A673 (cell line): Measurements from ENCODE around the gene SPRED2. TPM values are rescaled to one million over a fixed set of nuclear protein-coding genes. Genes with fewer than 3 reads are reported as not detected.
A peak's percentile ranks its signal among the peaks of the same experiment; 100 is the strongest.

ENCODE experiments used
- BruUV-seq: library from RNA; stranded (reverse); fragments of 400-500 nt; replicated peaks from 2 replicates; lab custom pipeline; 2021; lab: Mats Ljungman, UMichigan
- CTCF ChIA-PET: fragments of 300-600 bp; sonication (Branson Sonifier 250); formaldehyde crosslinking; loops from one replicate; lab custom pipeline; 2022; ENCODE audit warnings: antibody characterized with exemption; lab: Charles Lee
- POLR2A ChIA-PET: fragments of 300-600 bp; sonication (Branson Sonifier 250); formaldehyde crosslinking; loops from one replicate; lab custom pipeline; 2022; ENCODE audit warnings: antibody characterized with exemption; ENCODE audit not compliant: low non-redundant PET; lab: Charles Lee
- DNase-seq: peaks from one replicate; pipeline ENCODE4 v3.0.0-alpha.2; 2015; ENCODE audit warnings: low spot score
- H3K27ac ChIP-seq: fragments of 200-600 bp; sonication (generic); 2 replicates; pipeline ENCODE4 v1.5.1; 2016; ENCODE audit warnings: mixed run types, low read depth, mild to moderate bottlenecking, mixed read lengths, antibody characterized with exemption, low read length; ENCODE audit not compliant: poor library complexity, severe bottlenecking
- H3K27me3 ChIP-seq: fragments of 200-600 bp; sonication (generic); replicated peaks from 2 replicates; pipeline ENCODE4 v1.6.1; 2017; ENCODE audit warnings: mixed run types, low read depth, mild to moderate bottlenecking, mixed read lengths, antibody characterized with exemption, low read length; ENCODE audit not compliant: insufficient read depth, poor library complexity
- H3K36me3 ChIP-seq: fragments of 200-600 bp; sonication (generic); 2 replicates; pipeline ENCODE4 v1.6.1; 2016; ENCODE audit warnings: mixed run types, mild to moderate bottlenecking, mixed read lengths, antibody characterized with exemption, low read length; ENCODE audit not compliant: insufficient read depth, poor library complexity, severe bottlenecking
- H3K4me1 ChIP-seq: fragments of 200-600 bp; sonication (generic); 2 replicates; pipeline ENCODE4 v1.6.1; 2017; ENCODE audit warnings: mixed run types, mild to moderate bottlenecking, mixed read lengths, antibody characterized with exemption, low read length; ENCODE audit not compliant: insufficient read depth, poor library complexity, severe bottlenecking
- H3K4me3 ChIP-seq: fragments of 200-600 bp; sonication (generic); 2 replicates; pipeline ENCODE4 v1.5.1; 2016; ENCODE audit warnings: low read depth, mixed run types, mild to moderate bottlenecking, mixed read lengths, low read length; ENCODE audit not compliant: poor library complexity, severe bottlenecking
- H3K9me3 ChIP-seq: fragments of 200-600 bp; sonication (generic); 2 replicates; pipeline ENCODE4 v1.6.1; 2016; ENCODE audit warnings: mixed run types, low read depth, mild to moderate bottlenecking, mixed read lengths, antibody characterized with exemption, low read length; ENCODE audit not compliant: poor library complexity, severe bottlenecking
- EZH2 ChIP-seq: fragments of 200-600 bp; sonication (generic); IDR thresholded peaks from 2 replicates; pipeline ENCODE4 v1.6.1; 2017; ENCODE audit warnings: borderline replicate concordance, low read depth, mild to moderate bottlenecking, mixed read lengths, antibody characterized with exemption, low read length; ENCODE audit not compliant: poor library complexity, severe bottlenecking
- intact Hi-C: fragments of 100-400 bp; cut with micrococcal nuclease; formaldehyde crosslinking; loops from one replicate; pipeline ENCODE4 v1.10.0; 2022; ENCODE audit not compliant: unreplicated experiment
- total RNA-seq: library from RNA; stranded (reverse); gene quantifications from 2 replicates; pipeline ENCODE4 v1.2.3, GENCODE V29; 2021
- TF ChIP-seq, protein P1 (sequence below): fragments of 300-800, 200-600 bp; sonication (generic); conservative IDR thresholded peaks from 2 replicates; pipeline ENCODE4 v1.5.1; 2017; ENCODE audit warnings: low read depth, mild to moderate bottlenecking, antibody characterized with exemption, low read length, moderate library complexity, mixed read lengths

Gene SPRED2
- total RNA-seq, 1 experiment from 2014 or later, result 79.4 TPM

DNA sequence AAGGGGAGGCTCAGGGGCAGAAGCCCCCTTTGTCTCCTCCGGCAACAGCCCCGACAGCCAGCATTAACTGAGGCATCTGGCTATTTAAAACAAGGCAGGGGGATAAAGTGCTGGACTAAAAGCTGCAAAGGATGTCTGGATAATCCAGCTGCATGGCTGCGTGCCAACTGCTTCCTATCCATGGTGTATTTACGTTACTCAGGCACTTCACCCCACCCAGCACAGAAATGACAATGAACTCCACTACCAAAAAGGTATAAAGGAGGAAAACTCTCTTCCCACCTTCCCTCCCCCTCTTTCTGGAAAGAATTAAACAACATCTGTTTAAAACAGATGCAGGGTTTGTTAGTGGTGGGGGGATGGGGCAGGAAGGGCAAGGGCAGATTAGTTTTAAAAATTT is 82.5 kb downstream of the SPRED2 start:
- no peaks in the 10 kb centered on the region for H3K27me3 ChIP-seq
- H3K4me3 ChIP-seq, result peak overlapping the region; percentile 3
- peaks cover under 1% of the 10 kb centered on the region for H3K36me3 ChIP-seq
- H3K9me3 ChIP-seq, result no peaks in the 10 kb centered on the region
- H3K4me1 ChIP-seq, result peaks cover 47% of the 10 kb centered on the region
- peak overlapping the region; percentile 59 for H3K27ac ChIP-seq
- ChIA-PET CTCF (interaction anchor here (0.5 kb wide), 1 partner anchor 59 kb away, joined by 4 read pairs; no protein-coding TSS in a partner anchor), POLR2A (interaction anchor here (0.5 to 0.8 kb wide), 2 partner anchors 26 to 140 kb away, joined by 3 to 4 read pairs; no protein-coding TSS in a partner anchor)
- intact Hi-C loops, result loop anchor here (2.0 to 5.0 kb wide), 2 partner anchors 17 to 82 kb away; partner anchors contain the start of gene SPRED2
- peak; percentile 91 for DNase-seq
- TF ChIP-seq EZH2, result no peak
- TF ChIP-seq, protein P1, sequence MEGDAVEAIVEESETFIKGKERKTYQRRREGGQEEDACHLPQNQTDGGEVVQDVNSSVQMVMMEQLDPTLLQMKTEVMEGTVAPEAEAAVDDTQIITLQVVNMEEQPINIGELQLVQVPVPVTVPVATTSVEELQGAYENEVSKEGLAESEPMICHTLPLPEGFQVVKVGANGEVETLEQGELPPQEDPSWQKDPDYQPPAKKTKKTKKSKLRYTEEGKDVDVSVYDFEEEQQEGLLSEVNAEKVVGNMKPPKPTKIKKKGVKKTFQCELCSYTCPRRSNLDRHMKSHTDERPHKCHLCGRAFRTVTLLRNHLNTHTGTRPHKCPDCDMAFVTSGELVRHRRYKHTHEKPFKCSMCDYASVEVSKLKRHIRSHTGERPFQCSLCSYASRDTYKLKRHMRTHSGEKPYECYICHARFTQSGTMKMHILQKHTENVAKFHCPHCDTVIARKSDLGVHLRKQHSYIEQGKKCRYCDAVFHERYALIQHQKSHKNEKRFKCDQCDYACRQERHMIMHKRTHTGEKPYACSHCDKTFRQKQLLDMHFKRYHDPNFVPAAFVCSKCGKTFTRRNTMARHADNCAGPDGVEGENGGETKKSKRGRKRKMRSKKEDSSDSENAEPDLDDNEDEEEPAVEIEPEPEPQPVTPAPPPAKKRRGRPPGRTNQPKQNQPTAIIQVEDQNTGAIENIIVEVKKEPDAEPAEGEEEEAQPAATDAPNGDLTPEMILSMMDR, result no peak
- no TSS peak for BruUV-seq

DNA sequence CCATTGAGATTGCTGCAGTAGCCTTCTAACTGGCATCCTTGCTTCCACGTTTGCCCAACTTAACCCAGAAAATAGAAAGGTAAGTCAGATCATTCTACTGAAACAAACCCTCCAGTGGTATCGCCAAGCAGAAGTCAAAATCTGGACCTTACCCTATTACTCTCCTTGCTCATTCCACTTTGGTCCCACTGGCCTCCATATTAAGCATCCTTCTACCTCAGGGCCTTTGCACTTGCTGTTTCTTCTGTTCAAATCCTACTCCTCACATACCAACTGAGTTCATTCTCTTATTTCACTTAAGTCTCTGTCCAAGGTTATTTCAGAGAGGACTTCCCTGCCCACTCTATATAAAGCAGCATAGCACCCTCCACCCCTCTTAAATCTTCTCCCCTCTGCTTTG is 84.5 kb downstream of the SPRED2 start:
- H3K27ac ChIP-seq, result no peak overlapping the region
- BruUV-seq, result no TSS peak
- H3K27me3 ChIP-seq, result no peaks in the 10 kb centered on the region
- H3K4me3 ChIP-seq, result no peak overlapping the region
- DNase-seq, result no peak
- TF ChIP-seq, protein P1, result no peak
- no peak for TF ChIP-seq EZH2
- CTCF ChIA-PET, result no interaction called here
- POLR2A ChIA-PET, result no interaction called here
- peaks cover 39% of the 10 kb centered on the region for H3K4me1 ChIP-seq
- H3K36me3 ChIP-seq, result peaks cover 4% of the 10 kb centered on the region
- intact Hi-C loops, result no loop called here
- no peaks in the 10 kb centered on the region for H3K9me3 ChIP-seq

DNA sequence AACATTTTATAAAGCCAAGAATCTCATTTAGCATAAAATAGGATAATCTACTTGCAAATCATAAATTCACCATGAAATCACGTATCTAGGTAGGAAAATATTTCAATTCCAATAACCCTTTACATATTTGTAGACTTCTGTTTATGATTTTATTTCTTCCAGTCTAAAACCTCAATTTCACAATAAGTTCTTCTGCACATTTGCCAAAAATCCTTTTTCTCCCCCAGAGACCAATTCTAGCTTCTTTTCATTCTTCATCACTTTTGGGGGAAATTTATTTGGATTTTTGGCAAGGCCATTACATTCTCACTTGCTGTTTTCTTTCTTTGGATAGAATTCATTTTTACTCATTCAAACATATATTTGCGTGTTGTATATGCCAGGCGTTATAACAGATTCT is 86.8 kb downstream of the SPRED2 start:
- TF ChIP-seq EZH2, result no peak
- TF ChIP-seq, protein P1, result no peak
- peaks cover 10% of the 10 kb centered on the region for H3K36me3 ChIP-seq
- no peak overlapping the region for H3K27ac ChIP-seq
- no TSS peak for BruUV-seq
- no peak for DNase-seq
- intact Hi-C loops, result no loop called here
- H3K9me3 ChIP-seq, result no peaks in the 10 kb centered on the region
- H3K4me1 ChIP-seq, result peaks cover 16% of the 10 kb centered on the region
- H3K27me3 ChIP-seq, result no peaks in the 10 kb centered on the region
- no peak overlapping the region for H3K4me3 ChIP-seq
- POLR2A ChIA-PET, result no interaction called here
- CTCF ChIA-PET, result no interaction called here
